Loucy (cell line): Measurements from ENCODE around the gene EXOC2.

ENCODE experiments used
- H2AFZ ChIP-seq: fragments of 200-600 bp; sonication (generic); 2 replicates; pipeline ENCODE4 v1.6.0; 2016; ENCODE audit warnings: antibody characterized with exemption, mild to moderate bottlenecking, low read length, moderate library complexity
- H3F3A ChIP-seq: fragments of 200-600 bp; 2 replicates; pipeline ENCODE4 v1.6.0; 2016; ENCODE audit warnings: antibody characterized with exemption, low read depth, mild to moderate bottlenecking
- H3K27me3 ChIP-seq: fragments of 200-600 bp; sonication (generic); 2 replicates; pipeline ENCODE4 v1.6.1; 2014; ENCODE audit warnings: low read length, mild to moderate bottlenecking; ENCODE audit not compliant: insufficient read depth, poor library complexity, severe bottlenecking
- H3K36me3 ChIP-seq: fragments of 200-600 bp; sonication (generic); 2 replicates; pipeline ENCODE4 v1.6.1; 2016; ENCODE audit warnings: low read length; ENCODE audit not compliant: insufficient read depth
- H3K4me1 ChIP-seq: fragments of 200-600 bp; sonication (generic); 2 replicates; pipeline ENCODE4 v1.5.1; 2014; ENCODE audit warnings: low read length, mild to moderate bottlenecking; ENCODE audit not compliant: insufficient read depth, poor library complexity, severe bottlenecking
- H3K4me2 ChIP-seq: fragments of 200-600 bp; sonication (generic); 2 replicates; pipeline ENCODE4 v1.6.0; 2014; ENCODE audit warnings: antibody characterized with exemption, low read length, low read depth, mild to moderate bottlenecking; ENCODE audit not compliant: poor library complexity, severe bottlenecking
- H3K4me3 ChIP-seq: fragments of 200-600 bp; sonication (generic); 2 replicates; pipeline ENCODE4 v1.5.1; 2014; ENCODE audit warnings: low read length, mild to moderate bottlenecking, mixed read lengths; ENCODE audit not compliant: poor library complexity, severe bottlenecking
- H3K79me2 ChIP-seq: fragments of 200-600 bp; sonication (generic); 2 replicates; pipeline ENCODE4 v1.6.1; 2014; ENCODE audit warnings: low read length; ENCODE audit not compliant: insufficient read depth
- H3K9ac ChIP-seq: fragments of 200-600 bp; sonication (generic); 2 replicates; pipeline ENCODE4 v1.6.0; 2014; ENCODE audit warnings: mild to moderate bottlenecking, low read depth, low read length, moderate library complexity; ENCODE audit not compliant: poor library complexity, severe bottlenecking
- H3K9me2 ChIP-seq: fragments of 200-600 bp; sonication (generic); replicated peaks from 2 replicates; pipeline ENCODE4 v1.6.1; 2016; ENCODE audit warnings: low read depth, low read length, mixed read lengths
- H3K9me3 ChIP-seq: fragments of 200-600 bp; sonication (generic); 2 replicates; pipeline ENCODE4 v1.6.1; 2014; ENCODE audit warnings: mild to moderate bottlenecking, antibody characterized with exemption, low read length, low read depth; ENCODE audit not compliant: insufficient read depth
- H4K20me1 ChIP-seq: fragments of 200-600 bp; sonication (generic); 2 replicates; pipeline ENCODE4 v1.6.0; 2014; ENCODE audit warnings: antibody characterized with exemption, low read length, mild to moderate bottlenecking; ENCODE audit not compliant: insufficient read depth, poor library complexity, severe bottlenecking
- EZH2phosphoT487 ChIP-seq: fragments of 200-600 bp; IDR thresholded peaks from 2 replicates; pipeline ENCODE4 v1.6.1; 2018; ENCODE audit warnings: antibody characterized with exemption, mild to moderate bottlenecking, moderate library complexity, borderline replicate concordance
- TF ChIP-seq, protein P1 (sequence below): fragments of 200-600 bp; sonication (generic); conservative IDR thresholded peaks from 2 replicates; pipeline ENCODE4 v1.5.1; 2014; ENCODE audit warnings: mild to moderate bottlenecking, antibody characterized with exemption, low read length

The EXOC2 gene

DNA sequence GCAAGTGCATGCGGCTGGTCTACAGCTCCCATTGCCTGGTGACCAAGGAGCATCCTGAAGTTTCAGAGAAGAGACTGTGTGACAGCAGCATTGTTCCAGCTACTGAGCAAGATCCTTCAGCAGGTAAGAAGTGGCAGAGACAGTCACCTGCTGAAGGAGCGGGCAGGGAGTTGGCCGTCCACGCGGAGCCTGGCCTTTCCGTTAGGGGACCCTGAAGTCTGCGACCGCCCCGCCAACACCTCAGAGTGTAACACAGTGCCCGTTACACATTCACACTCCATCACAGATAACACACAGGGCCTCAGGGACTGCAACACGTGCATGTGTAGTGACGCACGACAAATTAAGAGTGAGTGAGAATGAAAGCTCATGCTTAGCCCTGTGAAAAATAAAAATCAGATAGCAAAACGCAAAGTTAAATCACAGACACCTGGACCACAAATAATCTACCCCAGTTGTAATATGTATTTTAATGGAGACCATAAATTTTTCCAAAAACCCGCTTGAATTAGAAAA is 207.2 kb downstream of the EXOC2 start:
- no peaks in the 10 kb centered on the region for H4K20me1 ChIP-seq
- no peaks in the 10 kb centered on the region for H3K79me2 ChIP-seq
- no peaks in the 10 kb centered on the region for H3K27me3 ChIP-seq
- H3K9me2 ChIP-seq = no peaks in the 10 kb centered on the region
- no peaks in the 10 kb centered on the region for H3F3A ChIP-seq
- H2AFZ ChIP-seq = no peak overlapping the region
- TF ChIP-seq, protein P1, sequence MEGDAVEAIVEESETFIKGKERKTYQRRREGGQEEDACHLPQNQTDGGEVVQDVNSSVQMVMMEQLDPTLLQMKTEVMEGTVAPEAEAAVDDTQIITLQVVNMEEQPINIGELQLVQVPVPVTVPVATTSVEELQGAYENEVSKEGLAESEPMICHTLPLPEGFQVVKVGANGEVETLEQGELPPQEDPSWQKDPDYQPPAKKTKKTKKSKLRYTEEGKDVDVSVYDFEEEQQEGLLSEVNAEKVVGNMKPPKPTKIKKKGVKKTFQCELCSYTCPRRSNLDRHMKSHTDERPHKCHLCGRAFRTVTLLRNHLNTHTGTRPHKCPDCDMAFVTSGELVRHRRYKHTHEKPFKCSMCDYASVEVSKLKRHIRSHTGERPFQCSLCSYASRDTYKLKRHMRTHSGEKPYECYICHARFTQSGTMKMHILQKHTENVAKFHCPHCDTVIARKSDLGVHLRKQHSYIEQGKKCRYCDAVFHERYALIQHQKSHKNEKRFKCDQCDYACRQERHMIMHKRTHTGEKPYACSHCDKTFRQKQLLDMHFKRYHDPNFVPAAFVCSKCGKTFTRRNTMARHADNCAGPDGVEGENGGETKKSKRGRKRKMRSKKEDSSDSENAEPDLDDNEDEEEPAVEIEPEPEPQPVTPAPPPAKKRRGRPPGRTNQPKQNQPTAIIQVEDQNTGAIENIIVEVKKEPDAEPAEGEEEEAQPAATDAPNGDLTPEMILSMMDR = no peak
- TF ChIP-seq EZH2phosphoT487 = no peak
- no peak overlapping the region for H3K4me3 ChIP-seq
- peaks cover 38% of the 10 kb centered on the region for H3K4me1 ChIP-seq
- peaks cover 7% of the 10 kb centered on the region; the same call in 1 of the 2 replicates for H3K36me3 ChIP-seq
- H3K9ac ChIP-seq = no peak overlapping the region
- no peak overlapping the region for H3K4me2 ChIP-seq
- no peaks in the 10 kb centered on the region for H3K9me3 ChIP-seq

- TF ChIP-seq, protein P1 = no peak
- no peak for TF ChIP-seq EZH2phosphoT487
- Histone ChIP-seq H3K4me3 (no peak overlapping the region), H4K20me1 (no peaks in the 10 kb centered on the region), H2AFZ (no peak overlapping the region), H3K36me3 (peaks cover 7% of the 10 kb centered on the region; the same call in 1 of the 2 replicates), H3K79me2 (no peaks in the 10 kb centered on the region), H3F3A (no peaks in the 10 kb centered on the region), H3K9me3 (no peaks in the 10 kb centered on the region), H3K27me3 (no peaks in the 10 kb centered on the region), H3K9me2 (no peaks in the 10 kb centered on the region), H3K9ac (no peak overlapping the region), H3K4me2 (no peak overlapping the region), H3K4me1 (peaks cover 29% of the 10 kb centered on the region)
These were observed 208.2 kb downstream of the EXOC2 start for GRCh38 chr6:484746-485145.

GRCh38 chr6:484086-484745 is 208.7 kb downstream of the EXOC2 start:
- Histone ChIP-seq H3K9me2 (no peaks in the 10 kb centered on the region), H3K27me3 (no peaks in the 10 kb centered on the region), H3K9me3 (no peaks in the 10 kb centered on the region), H3K4me2 (no peak overlapping the region), H4K20me1 (no peaks in the 10 kb centered on the region), H3K4me3 (no peak overlapping the region), H3K79me2 (no peaks in the 10 kb centered on the region), H3K36me3 (peaks cover 7% of the 10 kb centered on the region; the same call in 1 of the 2 replicates), H3K9ac (no peak overlapping the region), H3K4me1 (peaks cover 24% of the 10 kb centered on the region), H3F3A (no peaks in the 10 kb centered on the region), H2AFZ (no peak overlapping the region)
- TF ChIP-seq, protein P1 = no peak
- TF ChIP-seq EZH2phosphoT487 = no peak
